H9 (cell line): ENCODE measurements around the gene GRID1. TPM values are rescaled to one million over a fixed set of nuclear protein-coding genes. Genes with fewer than 3 reads are reported as not detected.

ENCODE experiments used
- DNase-seq: peaks from one replicate; pipeline ENCODE4 v3.0.0-alpha.2; 2017
- H2AFZ ChIP-seq: one replicate; pipeline ENCODE4 v1.6.1; 2013; ENCODE audit warnings: mild to moderate bottlenecking, low read length, control low read depth, moderate library complexity
- H2AK5ac ChIP-seq: 2 replicates; pipeline ENCODE4 v1.6.1; 2013; ENCODE audit warnings: low read length, control low read depth, mixed read lengths; ENCODE audit not compliant: insufficient read length
- H2BK120ac ChIP-seq: one replicate; pipeline ENCODE4 v1.6.1; 2013; ENCODE audit warnings: low read depth, mild to moderate bottlenecking, low read length, control low read depth, inconsistent platforms; ENCODE audit not compliant: poor library complexity, severe bottlenecking
- H2BK12ac ChIP-seq: 2 replicates; pipeline ENCODE4 v1.6.1; 2013; ENCODE audit warnings: low read length, control low read depth, mixed read lengths, low read depth; ENCODE audit not compliant: insufficient read length
- H2BK15ac ChIP-seq: 2 replicates; pipeline ENCODE4 v1.6.1; 2013; ENCODE audit warnings: low read depth, low read length, control low read depth
- H2BK20ac ChIP-seq: one replicate; pipeline ENCODE4 v1.6.1; 2013; ENCODE audit warnings: low read depth, mild to moderate bottlenecking, low read length, control low read depth, inconsistent platforms; ENCODE audit not compliant: poor library complexity, severe bottlenecking
- H2BK5ac ChIP-seq: 2 replicates; pipeline ENCODE4 v1.6.1; 2013; ENCODE audit warnings: low read length, control low read depth, mixed read lengths; ENCODE audit not compliant: insufficient read length
- H3K14ac ChIP-seq: 2 replicates; pipeline ENCODE4 v1.6.1; 2013; ENCODE audit warnings: low read length, control low read depth; ENCODE audit not compliant: insufficient read depth
- H3K18ac ChIP-seq: 2 replicates; pipeline ENCODE4 v1.6.1; 2013; ENCODE audit warnings: low read depth, mild to moderate bottlenecking, mixed read lengths, low read length, control low read depth; ENCODE audit not compliant: insufficient read length
- H3K23ac ChIP-seq: 2 replicates; pipeline ENCODE4 v1.6.1; 2013; ENCODE audit warnings: low read length, control low read depth, mixed read lengths, low read depth; ENCODE audit not compliant: insufficient read length
- H3K23me2 ChIP-seq: 2 replicates; pipeline ENCODE4 v1.6.1; 2013; ENCODE audit warnings: low read depth, mild to moderate bottlenecking, mixed read lengths, low read length, control low read depth; ENCODE audit not compliant: insufficient read length, poor library complexity, severe bottlenecking
- H3K27ac ChIP-seq: 2 replicates; pipeline ENCODE4 v1.5.1; 2013; ENCODE audit warnings: low read length, control low read depth, mixed read lengths, low read depth; ENCODE audit not compliant: insufficient read length
- H3K27me3 ChIP-seq: 2 replicates; pipeline ENCODE4 v1.6.1; 2013; ENCODE audit warnings: low read length, control low read depth, inconsistent platforms; ENCODE audit not compliant: insufficient read depth
- H3K4ac ChIP-seq: 2 replicates; pipeline ENCODE4 v1.6.1; 2013; ENCODE audit warnings: low read depth, mild to moderate bottlenecking, control low read depth, inconsistent platforms, low read length, moderate library complexity
- H3K4me1 ChIP-seq: 2 replicates; pipeline ENCODE4 v1.6.1; 2013; ENCODE audit warnings: low read length, control low read depth, inconsistent platforms; ENCODE audit not compliant: insufficient read depth
- H3K4me2 ChIP-seq: 2 replicates; pipeline ENCODE4 v1.6.1; 2013; ENCODE audit warnings: low read length, control low read depth, mixed read lengths; ENCODE audit not compliant: insufficient read length, insufficient read depth
- H3K56ac ChIP-seq: 2 replicates; pipeline ENCODE4 v1.6.1; 2013; ENCODE audit warnings: low read depth, mild to moderate bottlenecking, mixed read lengths, low read length, control low read depth; ENCODE audit not compliant: insufficient read length
- H3K79me1 ChIP-seq: 2 replicates; pipeline ENCODE4 v1.6.1; 2013; ENCODE audit warnings: low read depth, mild to moderate bottlenecking, moderate library complexity, low read length, control low read depth, inconsistent platforms; ENCODE audit not compliant: insufficient read depth, poor library complexity, severe bottlenecking
- H3K79me2 ChIP-seq: 2 replicates; pipeline ENCODE4 v1.6.1; 2013; ENCODE audit warnings: low read length, control low read depth, inconsistent platforms; ENCODE audit not compliant: insufficient read depth
- H3K9ac ChIP-seq: 2 replicates; pipeline ENCODE4 v1.6.1; 2013; ENCODE audit warnings: low read length, control low read depth, mixed read lengths; ENCODE audit not compliant: insufficient read length; ENCODE audit errors: extremely low read depth
- H3K9me3 ChIP-seq: one replicate; pipeline ENCODE4 v1.6.1; 2013; ENCODE audit warnings: low read depth, low read length, inconsistent platforms; ENCODE audit not compliant: control insufficient read depth
- H3T11ph ChIP-seq: one replicate; pipeline ENCODE4 v1.6.1; 2013; ENCODE audit warnings: mild to moderate bottlenecking, low read length, control low read depth, inconsistent platforms
- H4K20me1 ChIP-seq: one replicate; pipeline ENCODE4 v1.6.1; 2013; ENCODE audit not compliant: control insufficient read depth, insufficient read length, insufficient read depth
- H4K5ac ChIP-seq: 2 replicates; pipeline ENCODE4 v1.6.1; 2013; ENCODE audit warnings: low read depth, mild to moderate bottlenecking, mixed read lengths, low read length, control low read depth; ENCODE audit not compliant: insufficient read length
- H4K8ac ChIP-seq: replicated peaks from 2 replicates; pipeline ENCODE4 v1.6.1; 2013; ENCODE audit warnings: low read length, control low read depth, mixed read lengths, low read depth; ENCODE audit not compliant: insufficient read length
- H4K91ac ChIP-seq: 2 replicates; pipeline ENCODE4 v1.6.1; 2013; ENCODE audit warnings: low read depth, mild to moderate bottlenecking, moderate library complexity, mixed read lengths, low read length, control low read depth; ENCODE audit not compliant: insufficient read length
- H3K27ac Mint-ChIP-seq, 3 experiments: 2 replicates in 2 of 3; 3 replicates in 1 of 3; pipeline ENCODE4 v1.8.0; 2020 to 2021; ENCODE audit warnings: mixed read lengths in 3 of 3, mild to moderate bottlenecking in 1 of 3, moderate library complexity in 1 of 3
- H3K27me3 Mint-ChIP-seq: 2 replicates; pipeline ENCODE4 v1.8.0; 2021; ENCODE audit warnings: low read depth, mild to moderate bottlenecking, moderate library complexity, mixed read lengths
- H3K36me3 Mint-ChIP-seq, 3 experiments: 2 replicates in 2 of 3; 3 replicates in 1 of 3; pipeline ENCODE4 v1.8.0; 2020 to 2021; ENCODE audit warnings: low read depth in 3 of 3, mixed read lengths in 3 of 3; ENCODE audit not compliant: insufficient read depth in 1 of 3
- H3K4me1 Mint-ChIP-seq, 2 experiments: 2 replicates each; pipeline ENCODE4 v1.8.0; 2020; ENCODE audit warnings: mixed read lengths in 2 of 2
- H3K4me3 Mint-ChIP-seq, 2 experiments: 2 replicates in 1 of 2; 3 replicates in 1 of 2; pipeline ENCODE4 v1.8.0; 2020 to 2021; ENCODE audit warnings: mild to moderate bottlenecking in 2 of 2, mixed read lengths in 2 of 2, moderate library complexity in 1 of 2
- H3K9me3 Mint-ChIP-seq, 2 experiments: 2 replicates in 1 of 2; 3 replicates in 1 of 2; pipeline ENCODE4 v1.8.0; 2020; ENCODE audit warnings: mild to moderate bottlenecking in 2 of 2, mixed read lengths in 2 of 2, moderate library complexity in 1 of 2
- WGBS: extraction: QIAGEN DNeasy Blood & Tissue Kit; methylation state at CpG from one replicate; pipeline ENCODE4 v1.1.7; 2013; ENCODE audit warnings: missing lambda C conversion rate, low lambda C conversion rate, mixed read lengths; ENCODE audit not compliant: insufficient read length; ENCODE audit errors: extremely low coverage; 5-methylcytosine and 5-hydroxymethylcytosine counted together
- total RNA-seq: library from RNA; stranded (reverse); gene quantifications from 2 replicates; pipeline ENCODE4 v1.2.1, GENCODE V29; 2021
- TF ChIP-seq, protein P1 (sequence below): fragments of 200-600 bp; sonication (generic); conservative IDR thresholded peaks from 3 replicates; pipeline ENCODE4 v1.8.0; 2021; ENCODE audit warnings: antibody characterized with exemption, mild to moderate bottlenecking

The GRID1 gene
- total RNA-seq, 1 experiment from 2014 or later, result 0.35 TPM

GRCh38 chr10:85926136-85926535, 440.5 kb downstream of the GRID1 start:
- Histone ChIP-seq H3K23ac (no peak overlapping the region), H2AK5ac (no peak overlapping the region), H3K9me3 (no peaks in the 10 kb centered on the region), H3K79me2 (no peaks in the 10 kb centered on the region), H3K27ac (no peak overlapping the region), H2BK15ac (no peak overlapping the region), H3K56ac (no peak overlapping the region), H4K5ac (no peak overlapping the region), H3K9ac (no peak overlapping the region), H2BK20ac (no peak overlapping the region), H3K14ac (no peak overlapping the region), H3K4me1 (no peaks in the 10 kb centered on the region), H3K4me2 (no peak overlapping the region), H3K18ac (no peak overlapping the region), H3K27me3 (no peaks in the 10 kb centered on the region), H2BK12ac (no peak overlapping the region), H4K91ac (no peak overlapping the region), H2BK5ac (no peak overlapping the region), H3K79me1 (no peaks in the 10 kb centered on the region), H2BK120ac (no peak overlapping the region), H3K23me2 (no peaks in the 10 kb centered on the region), H2AFZ (no peak overlapping the region), H3T11ph (no peak overlapping the region), H4K20me1 (no peaks in the 10 kb centered on the region), H3K4ac (no peak overlapping the region), H4K8ac (no peak overlapping the region)
- H3K4me3 Mint-ChIP-seq, result no peak overlapping the region
- no peak for DNase-seq
- no peaks in the 10 kb centered on the region for H3K9me3 Mint-ChIP-seq
- no peaks in the 10 kb centered on the region for H3K4me1 Mint-ChIP-seq
- TF ChIP-seq, protein P1, sequence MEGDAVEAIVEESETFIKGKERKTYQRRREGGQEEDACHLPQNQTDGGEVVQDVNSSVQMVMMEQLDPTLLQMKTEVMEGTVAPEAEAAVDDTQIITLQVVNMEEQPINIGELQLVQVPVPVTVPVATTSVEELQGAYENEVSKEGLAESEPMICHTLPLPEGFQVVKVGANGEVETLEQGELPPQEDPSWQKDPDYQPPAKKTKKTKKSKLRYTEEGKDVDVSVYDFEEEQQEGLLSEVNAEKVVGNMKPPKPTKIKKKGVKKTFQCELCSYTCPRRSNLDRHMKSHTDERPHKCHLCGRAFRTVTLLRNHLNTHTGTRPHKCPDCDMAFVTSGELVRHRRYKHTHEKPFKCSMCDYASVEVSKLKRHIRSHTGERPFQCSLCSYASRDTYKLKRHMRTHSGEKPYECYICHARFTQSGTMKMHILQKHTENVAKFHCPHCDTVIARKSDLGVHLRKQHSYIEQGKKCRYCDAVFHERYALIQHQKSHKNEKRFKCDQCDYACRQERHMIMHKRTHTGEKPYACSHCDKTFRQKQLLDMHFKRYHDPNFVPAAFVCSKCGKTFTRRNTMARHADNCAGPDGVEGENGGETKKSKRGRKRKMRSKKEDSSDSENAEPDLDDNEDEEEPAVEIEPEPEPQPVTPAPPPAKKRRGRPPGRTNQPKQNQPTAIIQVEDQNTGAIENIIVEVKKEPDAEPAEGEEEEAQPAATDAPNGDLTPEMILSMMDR, result no peak
- H3K27me3 Mint-ChIP-seq, result no peaks in the 10 kb centered on the region; the same call in 1 of the 2 replicates
- WGBS, result no CpG with 5 or more reads among the region's 5 CpGs
- H3K36me3 Mint-ChIP-seq, result no peaks in the 10 kb centered on the region
- peak overlapping the region in 1 of 3 experiments; percentile 62; a peak in 1 of 7 replicates for H3K27ac Mint-ChIP-seq
